ENCODE measurements around the gene GPR152. TPM values are rescaled to one million over a fixed set of nuclear protein-coding genes. Genes with fewer than 3 reads are reported as not detected.

The GPR152 gene
- total RNA-seq, 4 donors from 2014 or later = not detected

- WGBS, 2 donors = 61 to 71% methylated on average over 5 to 14 of the region's 15 CpGs
- Histone ChIP-seq H3K9me3 (no peaks in the 10 kb centered on the region), H3K4me1 (peaks cover 0 to 38% of the 10 kb centered on the region in 2 donors), H3K27ac (no peak overlapping the region), H3K27me3 (no peaks in the 10 kb centered on the region), H3K36me3 (no peaks in the 10 kb centered on the region), H3K4me3 (replicated peaks in 1 of 3) (no peak overlapping the region)
- no peak for DNase-seq
- TF ChIP-seq CTCF (IDR thresholded peaks at IDR 0.05) (no peak), POLR2A (IDR thresholded peaks at IDR 0.05) (no peak)
- intact Hi-C loops (cut with DNase I) = no loop called here
These were observed 42.1 kb downstream of the GPR152 start for GRCh38 chr11:67410369-67410831.

GRCh38 chr11:67409781-67410368, 42.7 kb downstream of the GPR152 start:
- H3K36me3 ChIP-seq = no peaks in the 10 kb centered on the region
- TF ChIP-seq CTCF (IDR thresholded peaks at IDR 0.05) = no peak
- no peak for TF ChIP-seq POLR2A (IDR thresholded peaks at IDR 0.05)
- no peak overlapping the region for H3K27ac ChIP-seq
- 47 to 54% methylated on average over 6 to 13 of the region's 13 CpGs for WGBS, 2 donors
- intact Hi-C loops (cut with DNase I) = no loop called here
- H3K4me3 ChIP-seq (replicated peaks in 1 of 3) = no peak overlapping the region
- H3K27me3 ChIP-seq = no peaks in the 10 kb centered on the region
- no peaks in the 10 kb centered on the region for H3K9me3 ChIP-seq
- peak; percentile 53 to 62 for DNase-seq
- H3K4me1 ChIP-seq = peaks cover 0 to 36% of the 10 kb centered on the region in 2 donors

GRCh38 chr11:67409261-67409666, 43.3 kb downstream of the GPR152 start:
- Histone ChIP-seq H3K4me1 (peaks cover 3 to 39% of the 10 kb centered on the region in 2 donors), H3K36me3 (no peaks in the 10 kb centered on the region), H3K4me3 (replicated peaks in 1 of 3) (no peak overlapping the region), H3K27me3 (no peaks in the 10 kb centered on the region), H3K27ac (no peak overlapping the region), H3K9me3 (no peaks in the 10 kb centered on the region)
- DNase-seq = peak in 1 of 2 donors; percentile 24
- intact Hi-C loops (cut with DNase I) = no loop called here
- no peak for TF ChIP-seq POLR2A (IDR thresholded peaks at IDR 0.05)
- no peak for TF ChIP-seq CTCF (IDR thresholded peaks at IDR 0.05)
- WGBS, 2 donors = 42 to 75% methylated on average over 5 to 21 of the region's 24 CpGs

GRCh38 chr11:67408437-67409200, 43.9 kb downstream of the GPR152 start:
- H3K9me3 ChIP-seq = no peaks in the 10 kb centered on the region
- no peaks in the 10 kb centered on the region for H3K27me3 ChIP-seq
- intact Hi-C loops (cut with DNase I) = no loop called here
- H3K4me3 ChIP-seq (replicated peaks in 1 of 3) = no peak overlapping the region
- H3K27ac ChIP-seq = no peak overlapping the region
- H3K4me1 ChIP-seq = peaks cover 9 to 46% of the 10 kb centered on the region in 2 donors
- TF ChIP-seq POLR2A (IDR thresholded peaks at IDR 0.05) (no peak), CTCF (IDR thresholded peaks at IDR 0.05) (no peak)
- H3K36me3 ChIP-seq = no peaks in the 10 kb centered on the region
- no peak for DNase-seq
- 70 to 89% methylated on average over 6 to 11 of the region's 18 CpGs for WGBS, 2 donors

GRCh38 chr11:67407688-67408163, 44.8 kb downstream of the GPR152 start:
- 72 to 88% methylated on average over 9 to 11 of the region's 12 CpGs for WGBS, 2 donors
- intact Hi-C loops (cut with DNase I) = no loop called here
- H3K27me3 ChIP-seq = no peaks in the 10 kb centered on the region

More at GRCh38 chr11:67407688-67408163, 44.8 kb downstream of the GPR152 start:
- no peak for TF ChIP-seq POLR2A (IDR thresholded peaks at IDR 0.05)
- no peak for TF ChIP-seq CTCF (IDR thresholded peaks at IDR 0.05)
- Histone ChIP-seq H3K36me3 (no peaks in the 10 kb centered on the region), H3K9me3 (no peaks in the 10 kb centered on the region), H3K27ac (no peak overlapping the region), H3K4me1 (peaks cover 16 to 53% of the 10 kb centered on the region in 2 donors), H3K4me3 (replicated peaks in 1 of 3) (no peak overlapping the region)
- DNase-seq = no peak
